Measurements from ENCODE around the gene ANO8.

Gene ANO8

GRCh38 chr19:17329366-17330261, 5.0 kb downstream of the ANO8 start:
- DNase-seq (ENCODE audit: extremely low read depth in 1 of 2, low read depth in 1 of 2) = no peak

GRCh38 chr19:17328517-17329365, 5.9 kb downstream of the ANO8 start:
- no peak for DNase-seq (ENCODE audit: extremely low read depth in 1 of 2, low read depth in 1 of 2)

GRCh38 chr19:17327654-17328516, 6.8 kb downstream of the ANO8 start:
- DNase-seq (ENCODE audit: extremely low read depth in 1 of 2, low read depth in 1 of 2) = no peak

- no peak for DNase-seq (ENCODE audit: extremely low read depth in 1 of 2, low read depth in 1 of 2)
Measured at GRCh38 chr19:17327068-17327653, 7.5 kb downstream of the ANO8 start.

GRCh38 chr19:17326595-17326966, 8.1 kb downstream of the ANO8 start:
- no peak for DNase-seq (ENCODE audit: extremely low read depth in 1 of 2, low read depth in 1 of 2)

- DNase-seq (ENCODE audit: extremely low read depth in 1 of 2, low read depth in 1 of 2) = no peak
Measured at GRCh38 chr19:17325881-17326594, 8.6 kb downstream of the ANO8 start.

GRCh38 chr19:17325133-17325532, 9.5 kb downstream of the ANO8 start:
- DNase-seq (ENCODE audit: extremely low read depth in 1 of 2, low read depth in 1 of 2) = no peak

- DNase-seq (ENCODE audit: extremely low read depth in 1 of 2, low read depth in 1 of 2) = no peak
Measured at GRCh38 chr19:17324357-17325114, 10.1 kb downstream of the ANO8 start.

GRCh38 chr19:17323964-17324332, 10.7 kb downstream of the ANO8 start:
- no peak for DNase-seq (ENCODE audit: extremely low read depth in 1 of 2, low read depth in 1 of 2)

- no peak for DNase-seq (ENCODE audit: extremely low read depth in 1 of 2, low read depth in 1 of 2)
Measured at GRCh38 chr19:17323300-17323963, 11.2 kb downstream of the ANO8 start.

GRCh38 chr19:17322854-17323253, 11.8 kb downstream of the ANO8 start:
- no peak for DNase-seq (ENCODE audit: extremely low read depth in 1 of 2, low read depth in 1 of 2)

GRCh38 chr19:17321655-17322489, 12.8 kb downstream of the ANO8 start:
- no peak for DNase-seq (ENCODE audit: extremely low read depth in 1 of 2, low read depth in 1 of 2)

- DNase-seq (ENCODE audit: extremely low read depth in 1 of 2, low read depth in 1 of 2) = no peak
Measured at GRCh38 chr19:17320435-17320834, 14.2 kb downstream of the ANO8 start.

- DNase-seq (ENCODE audit: extremely low read depth in 1 of 2, low read depth in 1 of 2) = no peak
Measured at GRCh38 chr19:17319473-17320238, 15.0 kb downstream of the ANO8 start.

GRCh38 chr19:17318966-17319365, 15.7 kb downstream of the ANO8 start:
- DNase-seq (ENCODE audit: extremely low read depth in 1 of 2, low read depth in 1 of 2) = no peak

GRCh38 chr19:17314007-17314593, 20.6 kb downstream of the ANO8 start:
- DNase-seq (ENCODE audit: extremely low read depth in 1 of 2, low read depth in 1 of 2) = no peak
